Measurements from ENCODE around the gene PPP1R12B.
"Not testable (repeated sequence)": the region's sequence is repeated elsewhere in the genome, so short reads cannot be mapped to it uniquely, and the experiment has no call there.

The PPP1R12B gene

DNA sequence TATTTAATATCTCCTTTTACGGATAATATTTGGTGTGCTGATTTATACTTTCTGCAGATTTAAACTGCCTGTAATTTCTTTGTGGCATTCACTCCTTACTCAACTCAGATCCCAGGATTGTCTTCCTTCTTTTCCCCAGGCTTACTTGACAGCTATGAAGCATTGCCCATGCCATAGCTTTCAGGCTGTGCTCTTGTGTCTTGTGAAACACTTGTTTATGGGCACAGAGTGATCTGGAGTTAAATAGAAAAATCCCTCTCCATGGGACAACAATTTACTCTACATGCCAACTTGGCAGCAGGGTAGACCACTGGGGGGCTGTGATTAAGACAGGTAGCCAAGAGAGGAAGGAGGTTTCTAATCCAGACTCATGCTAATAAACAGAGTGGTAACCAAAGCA is 57.4 kb downstream of the PPP1R12B start:
- no peak for DNase-seq

DNA sequence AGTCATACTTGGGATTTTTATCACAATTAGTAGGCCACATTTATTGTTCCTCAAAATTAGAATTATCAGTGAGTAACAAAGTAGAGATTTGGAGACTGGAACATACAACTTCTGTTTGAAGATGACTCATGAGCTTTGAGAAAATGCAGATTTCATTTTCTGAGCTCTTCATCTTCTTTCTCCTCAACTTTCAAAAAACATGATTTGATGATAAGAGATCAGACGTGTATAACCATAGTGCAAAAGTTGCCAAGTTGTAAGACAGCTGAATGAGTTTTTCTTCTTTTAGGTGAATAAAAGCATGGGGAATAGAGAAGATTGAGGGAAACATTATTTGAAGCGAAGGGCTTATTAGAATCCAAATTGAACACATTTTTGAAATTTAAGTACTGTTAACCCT is 58.4 kb downstream of the PPP1R12B start:
- DNase-seq, result not testable (repeated sequence)

DNA sequence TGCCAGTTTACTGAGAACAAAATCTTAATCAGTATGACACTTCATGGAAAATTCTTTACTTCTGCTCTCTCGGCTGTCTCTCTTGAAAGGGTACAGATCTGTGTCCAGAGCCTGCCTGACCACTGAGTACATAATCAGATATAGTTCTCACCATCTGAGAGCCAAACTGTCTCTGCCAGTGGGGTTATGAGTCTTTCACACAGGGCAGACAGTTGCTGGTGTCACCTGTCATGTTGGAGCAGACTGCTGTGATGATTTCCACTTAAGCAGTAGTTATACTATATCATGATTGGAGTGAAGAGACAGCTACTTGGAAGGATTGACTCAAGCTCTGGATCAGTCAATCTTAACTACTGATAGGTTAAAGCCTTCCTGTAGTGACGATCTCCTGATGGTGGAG is 58.9 kb downstream of the PPP1R12B start:
- not testable (repeated sequence) for DNase-seq

DNA sequence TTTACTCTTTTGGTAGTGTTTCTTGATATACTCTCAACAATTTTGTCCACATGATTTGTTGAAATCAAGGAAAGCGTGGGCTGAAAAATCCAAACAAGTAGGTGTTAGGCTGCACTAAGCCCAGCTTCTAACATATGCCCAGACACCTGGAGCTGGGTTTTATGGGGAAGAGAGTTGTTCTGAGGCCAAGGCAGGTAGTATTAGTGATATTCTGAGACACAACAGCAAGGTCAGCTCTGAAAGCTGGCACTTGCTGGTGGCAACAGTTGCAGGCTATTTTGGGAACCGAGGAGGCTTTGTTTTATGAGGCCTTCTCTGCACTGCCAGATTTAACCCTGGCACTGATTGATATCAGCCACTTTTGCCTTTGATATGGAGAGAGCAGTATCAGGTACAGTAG is 61.8 kb downstream of the PPP1R12B start:
- DNase-seq, result not testable (repeated sequence)

DNA sequence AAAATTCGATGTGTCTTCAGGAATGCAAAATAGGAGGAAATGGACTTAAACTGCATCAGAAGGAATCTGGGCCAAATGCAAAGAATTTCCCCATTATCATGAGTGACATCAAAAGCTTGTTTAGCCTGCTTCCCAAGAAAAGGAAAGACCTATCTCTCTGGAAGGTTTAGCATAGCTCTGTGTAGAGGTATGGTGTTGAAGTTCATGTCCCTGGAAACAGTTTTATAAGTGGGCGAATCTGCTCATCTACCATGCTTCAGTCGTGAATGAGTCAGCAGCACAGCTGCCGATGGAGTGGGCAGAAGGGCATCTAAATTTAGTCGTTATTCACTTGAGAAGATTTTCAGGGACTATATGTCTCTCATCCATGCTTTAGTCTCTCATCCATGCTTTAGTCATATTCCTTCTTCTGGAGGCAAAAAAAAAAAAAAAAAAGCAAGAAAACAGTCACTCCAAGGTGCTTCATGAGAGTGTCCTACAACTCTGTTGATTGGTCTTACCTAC is 62.4 kb downstream of the PPP1R12B start:
- peak; percentile 31 for DNase-seq

DNA sequence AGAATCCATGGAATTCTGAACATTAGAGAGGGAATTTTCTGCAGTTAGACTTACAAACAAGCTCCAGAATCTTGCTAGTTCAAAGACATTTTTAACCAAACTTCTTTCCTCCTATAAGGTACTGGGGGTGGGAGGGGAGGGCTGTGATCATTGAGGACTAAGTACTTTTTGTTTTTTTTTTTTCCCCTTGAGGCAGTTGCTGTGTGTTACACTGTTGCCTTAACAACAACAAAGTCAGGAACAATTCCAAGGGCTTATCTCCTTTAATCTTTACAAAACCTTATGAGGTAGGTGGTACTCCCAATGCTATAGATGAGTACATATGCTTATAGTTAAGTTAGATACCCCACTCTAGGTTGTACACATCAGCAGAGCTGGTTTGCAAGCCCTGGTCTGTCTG is 62.9 kb downstream of the PPP1R12B start:
- DNase-seq, result no peak

DNA sequence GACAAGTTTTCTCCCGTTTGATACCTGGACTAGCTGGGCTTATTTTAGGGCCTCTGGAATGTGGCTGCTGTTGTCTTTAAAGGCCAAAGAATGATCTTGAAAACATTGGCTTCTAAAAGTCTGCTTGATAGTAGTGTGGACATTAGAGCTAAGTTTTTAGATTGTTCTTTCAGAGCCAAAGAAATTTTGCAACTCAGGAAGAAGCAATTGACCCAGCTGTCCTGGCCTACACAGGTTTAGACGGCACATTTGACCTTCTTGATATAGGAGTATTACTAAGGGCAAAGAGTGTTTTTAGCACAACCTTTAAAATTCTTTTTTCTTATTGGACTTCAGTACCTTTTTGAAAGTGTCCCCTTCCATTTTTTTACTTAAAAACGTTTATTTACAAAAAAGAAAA is 63.9 kb downstream of the PPP1R12B start:
- DNase-seq, result not testable (repeated sequence)

DNA sequence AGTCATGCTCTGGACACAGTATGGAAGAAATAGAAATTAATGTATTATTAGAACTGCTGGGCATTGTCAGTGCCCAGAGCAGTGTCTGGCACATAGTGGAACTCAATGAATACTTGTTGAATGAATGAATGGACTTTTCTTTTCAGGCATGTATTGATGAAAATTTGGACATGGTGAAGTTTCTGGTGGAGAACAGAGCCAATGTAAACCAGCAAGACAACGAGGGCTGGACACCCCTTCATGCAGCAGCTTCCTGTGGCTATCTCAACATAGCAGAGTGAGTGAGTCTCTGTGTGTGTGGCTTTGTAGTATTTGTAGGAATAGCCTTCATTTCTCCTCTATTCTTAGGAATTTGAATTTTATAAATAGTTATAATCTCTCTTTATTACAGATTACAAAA is 68.1 kb downstream of the PPP1R12B start:
- DNase-seq, result peak; percentile 37

DNA sequence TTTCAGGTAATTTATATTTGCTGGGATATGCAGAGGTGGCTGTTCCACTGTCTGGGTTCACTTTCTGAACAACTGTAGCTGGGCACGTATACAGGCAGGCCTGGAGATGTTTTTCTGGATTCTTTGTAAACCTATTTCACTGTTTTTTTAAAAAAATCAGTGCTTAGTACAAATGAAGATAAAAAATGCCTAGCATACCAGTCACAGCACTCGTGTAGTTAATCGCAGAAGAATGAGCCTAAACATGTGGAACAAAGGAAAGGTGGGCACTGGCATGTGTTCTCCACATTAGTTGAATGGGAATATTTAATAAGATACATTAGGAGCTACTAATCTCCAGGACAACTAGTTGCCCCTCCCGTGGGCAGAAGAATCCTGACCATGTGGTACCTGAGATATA is 68.6 kb downstream of the PPP1R12B start:
- not testable (repeated sequence) for DNase-seq

DNA sequence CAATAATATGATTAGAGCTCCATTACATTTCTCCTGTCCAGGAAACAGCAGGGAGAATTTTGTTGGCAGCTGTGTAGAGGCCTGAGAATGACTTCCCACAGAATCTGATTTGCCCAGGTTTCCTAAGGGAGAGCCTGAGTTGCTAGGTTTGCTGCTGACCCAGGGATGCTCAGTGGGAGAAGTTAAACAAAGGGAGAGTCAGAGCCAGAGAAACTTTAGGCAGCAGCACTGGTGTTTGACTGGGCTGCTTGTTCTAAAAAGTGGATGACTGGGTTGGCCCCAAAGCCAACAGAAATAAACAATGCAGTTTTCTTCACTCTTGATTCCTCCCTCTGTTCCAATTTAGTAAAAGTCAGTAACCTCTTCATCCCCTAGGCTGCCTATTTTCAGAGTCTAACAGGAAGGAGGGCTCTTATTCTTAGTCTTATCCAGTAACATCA is 69.3 kb downstream of the PPP1R12B start:
- DNase-seq, result not testable (repeated sequence)

DNA sequence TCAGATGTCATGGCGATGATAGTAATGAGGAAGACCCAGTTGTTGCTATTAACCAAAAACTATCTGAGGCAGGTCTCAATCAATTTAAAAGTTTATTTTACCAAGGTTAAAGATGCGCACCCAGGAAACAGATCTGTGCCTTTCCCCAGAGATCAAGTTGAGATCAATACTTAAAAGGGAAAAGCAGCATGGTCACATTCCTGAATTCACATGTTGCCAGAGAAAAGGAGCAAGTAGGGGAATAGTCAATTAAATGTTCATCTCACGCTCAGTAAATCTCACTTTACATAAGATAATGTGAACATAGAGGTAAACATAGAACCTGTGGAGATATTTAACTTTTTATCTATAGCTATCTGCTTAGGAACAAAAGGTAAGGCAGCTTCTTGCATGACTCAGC is 71.2 kb downstream of the PPP1R12B start:
- not testable (repeated sequence) for DNase-seq

DNA sequence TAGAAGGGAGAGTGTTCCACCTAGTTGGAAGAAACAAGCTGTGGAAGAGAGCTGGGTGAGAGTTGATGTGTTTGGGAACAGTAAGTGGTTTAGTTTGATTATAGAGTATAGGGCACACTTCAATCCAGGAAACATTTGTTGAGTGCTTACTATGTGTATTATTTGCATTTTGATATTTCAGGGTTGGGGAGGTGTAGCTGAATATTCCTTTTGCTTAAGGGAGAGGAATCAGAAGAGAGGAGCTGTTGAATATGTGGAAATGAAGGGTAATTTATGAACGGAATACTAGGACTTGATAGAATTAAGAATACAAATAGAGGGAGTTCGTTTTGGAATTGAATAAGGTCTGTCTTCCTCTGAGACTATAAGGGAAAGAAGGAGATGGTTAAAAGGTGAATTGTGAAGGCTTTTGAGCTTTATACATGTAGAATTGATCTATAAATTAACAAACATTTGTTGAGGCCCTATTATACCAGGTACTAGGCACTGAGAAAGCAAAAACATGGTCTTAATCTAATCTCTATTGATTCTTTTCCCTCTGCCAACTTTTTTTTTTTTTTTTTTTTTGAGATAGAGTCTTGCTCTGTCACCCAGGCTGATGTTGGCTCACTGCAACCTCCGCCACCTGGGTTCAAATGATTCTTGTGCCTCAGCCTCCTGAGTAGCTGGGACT is 72.1 kb downstream of the PPP1R12B start:
- not testable (repeated sequence) for DNase-seq

DNA sequence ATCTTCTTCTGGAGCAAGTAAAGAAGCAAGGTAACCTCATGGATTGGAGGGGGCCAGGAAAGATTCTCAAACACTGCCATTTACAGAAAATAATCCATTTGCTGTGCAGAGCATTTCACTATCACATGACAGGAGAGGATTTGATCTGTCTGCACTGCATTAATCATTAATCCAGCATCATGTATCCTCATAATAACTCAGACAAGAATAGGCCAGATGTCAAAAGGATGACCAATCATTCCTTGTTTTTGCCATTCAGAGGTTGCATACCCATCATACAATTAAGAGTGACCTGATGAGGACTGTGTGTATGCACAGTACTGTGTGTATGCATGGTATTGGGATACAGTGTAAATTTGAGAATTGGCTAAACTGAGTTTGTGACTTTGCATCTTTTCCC is 74.2 kb downstream of the PPP1R12B start:
- DNase-seq, result not testable (repeated sequence)

DNA sequence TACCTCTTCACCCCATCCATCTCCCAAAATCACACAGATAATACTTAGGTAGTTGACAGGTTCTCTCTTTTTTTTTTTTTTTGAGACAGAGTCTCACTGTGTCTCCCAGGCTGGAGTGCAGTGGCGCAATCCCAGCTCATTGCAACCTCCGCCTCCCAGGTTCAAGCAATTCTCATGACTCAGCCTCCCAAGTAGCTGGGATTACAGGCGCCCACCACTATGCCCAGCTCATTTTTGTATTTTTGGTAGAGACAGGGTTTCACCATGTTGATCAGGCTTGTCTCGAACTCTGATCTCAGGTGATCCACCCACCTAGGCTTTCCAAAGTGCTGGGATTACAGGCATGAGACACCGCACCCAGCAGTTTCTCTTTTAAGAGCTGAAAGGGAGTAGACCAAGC is 75.8 kb downstream of the PPP1R12B start:
- DNase-seq, result not testable (repeated sequence)

DNA sequence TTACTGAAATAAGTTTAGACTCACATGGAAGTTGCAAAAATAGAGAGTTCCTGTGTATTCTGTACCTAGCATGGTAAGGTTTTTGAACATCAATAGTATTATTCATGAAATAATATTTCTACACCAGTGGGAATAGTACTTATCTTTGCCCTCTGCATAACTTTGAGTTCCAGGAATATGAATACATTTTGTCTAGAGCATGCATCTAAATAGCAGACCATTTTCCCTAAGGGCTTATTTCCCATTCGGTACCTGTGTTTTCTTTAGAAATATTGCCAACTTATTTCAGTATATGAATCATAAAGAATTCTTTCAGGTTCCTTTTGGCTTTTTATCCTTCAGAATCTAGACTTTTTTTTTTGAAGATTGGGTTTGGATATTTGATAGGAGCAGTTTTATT is 81.6 kb downstream of the PPP1R12B start:
- peak; percentile 56 for DNase-seq

DNA sequence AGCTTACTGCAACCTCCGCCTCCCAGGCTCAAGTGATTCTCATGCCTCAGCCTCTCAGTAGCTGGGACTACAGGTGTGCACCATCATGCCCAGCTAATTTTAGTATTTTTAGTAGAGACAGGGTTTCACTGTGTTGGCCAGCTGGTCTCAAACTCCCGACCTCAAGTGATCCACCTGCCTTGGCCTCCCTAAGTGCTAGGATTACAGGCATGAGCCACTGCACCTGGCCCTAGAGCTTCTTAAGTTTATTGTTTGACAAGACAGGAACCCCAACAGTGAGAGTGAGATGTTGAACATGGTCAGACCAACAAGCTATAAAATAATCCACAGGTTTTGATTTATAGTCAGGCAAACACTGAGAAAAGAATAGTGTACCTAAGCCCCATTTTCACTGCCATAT is 83.8 kb downstream of the PPP1R12B start:
- not testable (repeated sequence) for DNase-seq

DNA sequence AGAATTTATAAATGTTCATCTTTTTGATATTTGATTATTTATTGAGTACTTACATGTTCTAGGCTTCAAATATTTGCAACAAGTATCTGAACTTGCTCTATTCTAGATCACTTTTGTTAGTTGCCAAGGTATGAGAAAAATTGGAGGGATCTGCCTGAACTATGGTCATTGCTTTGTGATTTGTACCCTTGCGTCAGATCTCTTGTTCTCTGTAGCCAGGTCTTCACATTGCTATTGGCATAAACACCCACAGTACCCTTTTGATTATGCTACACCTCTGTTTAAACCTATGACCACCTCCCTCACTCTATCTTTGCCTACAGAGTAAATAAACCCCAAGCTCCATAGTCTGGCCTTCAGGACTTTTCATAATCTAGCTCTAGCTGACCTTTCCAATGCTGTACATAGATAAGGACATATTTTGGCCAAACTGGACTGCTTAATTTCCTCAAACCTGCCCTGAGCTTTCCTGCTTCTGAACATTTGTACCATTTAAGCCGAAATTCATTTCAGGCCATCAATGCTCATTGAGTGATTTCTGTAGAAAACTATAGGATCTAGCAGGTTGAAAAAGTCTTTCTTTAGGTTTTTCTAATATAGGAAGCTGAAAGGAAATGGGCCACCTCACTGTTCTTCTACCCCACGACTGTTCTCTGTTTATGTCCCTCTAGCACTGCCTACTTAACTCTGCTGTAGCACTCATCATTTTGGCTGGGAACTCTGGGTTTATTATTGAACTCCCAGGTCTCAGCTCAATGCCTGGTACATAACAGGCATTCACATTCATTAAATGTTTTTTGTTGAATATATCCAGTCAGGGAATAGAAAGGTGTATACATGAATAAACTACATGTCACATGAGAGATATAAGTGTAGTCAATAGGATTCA is 84.9 kb downstream of the PPP1R12B start:
- no peak for DNase-seq

DNA sequence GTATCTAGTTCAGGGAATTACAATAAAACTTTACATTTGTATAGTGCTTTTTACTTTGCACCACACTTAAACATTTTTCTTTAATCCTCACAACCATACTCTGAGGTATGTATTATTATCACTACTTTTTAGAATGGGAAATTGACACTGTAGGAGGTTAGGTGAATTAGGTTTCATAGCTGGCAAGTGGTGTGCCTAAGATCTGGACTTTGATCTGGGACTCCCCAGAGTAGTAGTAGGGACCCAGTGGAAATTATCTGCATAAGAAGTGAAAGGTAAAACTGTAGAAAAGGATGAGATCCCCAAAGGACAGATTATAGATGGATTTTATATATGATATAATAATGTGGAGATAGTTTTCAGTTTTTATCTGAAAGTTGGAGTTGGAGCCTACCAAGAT is 85.6 kb downstream of the PPP1R12B start:
- DNase-seq, result no peak

DNA sequence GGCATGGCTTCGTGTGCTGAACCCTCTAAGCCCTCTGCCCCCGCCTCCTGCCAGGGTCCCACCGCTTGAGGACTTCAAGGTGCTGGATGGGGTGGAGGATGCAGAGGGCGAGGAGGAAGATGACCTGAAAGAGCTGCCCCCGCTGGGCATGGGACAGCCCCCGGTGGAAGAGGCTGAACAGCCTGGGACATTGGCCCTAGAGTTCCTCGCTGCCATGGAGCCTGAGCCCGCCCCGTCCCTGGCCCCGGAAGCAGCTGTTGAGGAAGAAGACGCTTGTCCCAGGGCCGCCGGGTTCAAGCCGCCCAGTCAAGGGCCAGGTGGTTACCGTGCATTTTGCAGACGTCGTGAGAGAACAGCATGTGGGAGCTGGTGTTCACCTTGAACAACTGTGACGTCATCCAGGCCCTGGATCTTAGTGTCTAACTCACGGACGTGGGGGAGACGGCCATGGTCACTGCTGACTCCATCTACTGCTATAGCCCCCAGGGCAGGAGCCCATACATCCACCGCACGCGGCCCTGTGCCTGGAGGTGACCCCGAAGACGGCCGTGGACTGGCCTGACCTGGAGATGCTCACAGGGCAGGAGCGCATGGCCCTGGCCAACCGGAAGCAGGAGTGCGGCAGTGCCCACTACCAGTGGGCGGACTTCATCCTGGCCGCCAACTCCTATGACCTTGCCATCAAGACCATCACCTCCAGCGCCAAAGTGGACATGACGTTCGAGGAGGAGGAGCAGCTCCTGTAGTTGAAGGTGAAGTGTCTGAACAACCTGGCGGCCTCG is 90.1 kb downstream of the PPP1R12B start:
- DNase-seq, result no peak

DNA sequence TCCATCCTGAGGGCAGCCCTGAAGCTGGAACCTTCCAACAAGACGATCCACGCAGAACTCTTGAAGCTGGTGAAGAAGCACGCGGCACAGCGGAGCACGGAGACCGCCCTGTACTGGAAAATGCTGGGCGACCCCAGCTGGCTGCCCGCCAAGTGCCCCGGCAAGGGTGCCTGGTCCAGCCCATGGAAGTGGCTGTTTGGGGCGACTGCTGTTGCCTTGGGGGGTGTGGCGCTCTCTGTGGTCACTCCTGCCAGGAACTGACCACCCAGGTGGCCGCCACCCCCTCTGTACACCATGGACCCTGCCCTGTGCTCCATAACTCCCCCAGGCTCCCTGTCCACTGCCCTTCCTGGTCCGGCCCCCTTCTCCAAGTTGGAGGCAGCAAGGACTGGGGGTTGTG is 90.8 kb downstream of the PPP1R12B start:
- DNase-seq, result no peak

DNA sequence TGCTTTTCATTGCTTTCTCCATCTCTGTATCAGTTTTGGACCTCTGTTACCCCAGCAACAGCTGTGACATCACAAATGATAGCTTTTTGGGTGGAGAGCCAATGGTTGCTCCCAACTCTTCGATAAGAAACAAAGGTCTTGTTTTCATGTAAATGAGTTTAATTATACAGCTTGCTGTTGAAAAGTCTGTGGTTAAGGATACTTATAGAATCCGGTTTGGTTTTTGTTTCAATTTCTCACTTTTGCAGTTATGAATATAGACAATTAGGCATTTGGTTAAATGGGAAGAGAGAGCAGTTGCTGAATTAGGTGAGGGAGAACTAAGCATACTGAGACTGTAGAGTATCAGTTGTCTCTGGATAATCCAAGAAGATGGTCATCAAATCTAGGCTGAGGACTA is 99.6 kb downstream of the PPP1R12B start:
- not testable (repeated sequence) for DNase-seq

DNA sequence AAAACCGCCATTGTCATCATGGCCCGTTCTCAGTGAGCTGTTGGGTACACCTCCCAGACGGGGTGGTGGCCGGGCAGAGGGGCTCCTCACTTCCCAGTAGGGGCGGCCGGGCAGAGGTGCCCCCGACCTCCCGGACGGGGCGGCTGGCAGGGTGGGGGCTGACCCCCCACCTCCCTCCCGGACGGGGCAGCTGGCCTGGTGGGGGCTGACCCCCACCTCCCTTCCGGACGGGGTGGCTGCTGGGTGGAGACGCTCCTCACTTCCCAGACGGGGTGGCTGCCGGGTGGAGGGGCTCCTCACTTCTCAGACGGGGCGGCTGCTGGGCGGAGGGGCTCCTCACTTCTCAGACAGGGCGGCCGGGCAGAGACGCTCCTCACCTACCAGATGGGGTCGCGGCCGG is 103.1 kb downstream of the PPP1R12B start:
- not testable (repeated sequence) for DNase-seq

DNA sequence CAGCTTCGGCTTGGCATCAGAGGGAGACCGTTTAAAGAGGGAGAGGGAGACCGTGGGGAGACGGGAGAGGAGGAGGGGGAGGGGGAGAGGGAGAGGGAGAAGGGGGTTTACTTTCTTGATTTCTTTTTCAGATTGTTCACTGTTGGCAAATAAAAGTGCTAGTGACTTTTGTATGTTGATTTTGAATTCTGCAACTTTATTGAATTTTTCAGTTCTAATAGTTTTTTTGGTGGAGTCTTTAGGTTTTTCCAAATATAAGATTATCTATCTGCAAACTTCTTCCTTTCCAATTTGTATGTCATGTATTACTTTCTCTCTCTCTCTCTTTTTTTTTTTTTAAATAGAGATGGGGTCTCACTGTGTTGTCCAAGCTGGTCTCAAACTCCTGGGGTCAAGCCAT is 104.0 kb downstream of the PPP1R12B start:
- no peak for DNase-seq
